IMR-90 (cell line): ENCODE results near the gene TNNI3K. TPM values are rescaled to one million over a fixed set of nuclear protein-coding genes. Genes with fewer than 3 reads are reported as not detected.
A peak's percentile ranks its signal among the peaks of the same experiment; 100 is the strongest.

Experiments used
- ATAC-seq: fragments of 200-7000 bp; cut with Tn5 transposase; 2 replicates; pipeline ENCODE4 v1.9.1; 2020; ENCODE audit warnings: low read depth, mild to moderate bottlenecking, moderate library complexity
- BruUV-seq: library from RNA; stranded (reverse); fragments of 400-500 nt; replicated peaks from 2 replicates; lab custom pipeline; 2021; lab: Mats Ljungman, UMichigan
- CTCF ChIA-PET: fragments of 300-600 bp; formaldehyde crosslinking; extraction: SDS; loops from one replicate; lab custom pipeline; 2021; ENCODE audit warnings: antibody characterized with exemption; lab: Yijun Ruan, JAX
- POLR2A ChIA-PET: fragments of 300-600 bp; sonication (Branson Sonifier 250); formaldehyde crosslinking; loops from one replicate; lab custom pipeline; 2022; ENCODE audit warnings: antibody characterized with exemption; ENCODE audit not compliant: unreplicated experiment; lab: Charles Lee
- DNase-seq: peaks from one replicate; pipeline ENCODE4 v3.0.0; 2013
- H2AFZ ChIP-seq: replicated peaks from 2 replicates; pipeline ENCODE3; 2013; ENCODE audit warnings: low read length, mild to moderate bottlenecking; ENCODE audit not compliant: poor library complexity
- H2AK5ac ChIP-seq: 2 replicates; pipeline ENCODE4 v1.6.1; 2013; ENCODE audit warnings: low read depth, low read length, inconsistent platforms
- H2AK9ac ChIP-seq: replicated peaks from 2 replicates; pipeline ENCODE3; 2013; ENCODE audit warnings: mild to moderate bottlenecking, low read depth, low read length, moderate library complexity; ENCODE audit not compliant: poor library complexity
- H2BK120ac ChIP-seq: 2 replicates; pipeline ENCODE4 v1.6.1; 2013; ENCODE audit warnings: low read depth, low read length, inconsistent platforms
- H2BK15ac ChIP-seq: 3 replicates; pipeline ENCODE4 v1.6.1; 2013; ENCODE audit warnings: low read depth, low read length, inconsistent platforms
- H2BK20ac ChIP-seq: 2 replicates; pipeline ENCODE4 v1.6.1; 2013; ENCODE audit warnings: low read depth, mild to moderate bottlenecking, inconsistent platforms, low read length, moderate library complexity
- H2BK5ac ChIP-seq: 2 replicates; pipeline ENCODE4 v1.6.1; 2013; ENCODE audit warnings: mild to moderate bottlenecking, low read depth, low read length, inconsistent platforms; ENCODE audit not compliant: poor library complexity, severe bottlenecking
- H3K14ac ChIP-seq: replicated peaks from 2 replicates; pipeline ENCODE4 v1.6.1; 2013; ENCODE audit warnings: low read depth, low read length, inconsistent platforms
- H3K18ac ChIP-seq: 2 replicates; pipeline ENCODE4 v1.6.1; 2013; ENCODE audit warnings: low read depth, low read length, control low read depth
- H3K23ac ChIP-seq: 2 replicates; pipeline ENCODE4 v1.6.1; 2013; ENCODE audit warnings: low read depth, low read length, inconsistent platforms
- H3K27ac ChIP-seq: 2 replicates; pipeline ENCODE4 v1.5.1; 2013; ENCODE audit warnings: mild to moderate bottlenecking, control low read depth, low read length; ENCODE audit not compliant: insufficient read depth
- H3K27me3 ChIP-seq: 2 replicates; pipeline ENCODE4 v1.6.1; 2013; ENCODE audit warnings: low read length; ENCODE audit not compliant: control insufficient read depth, insufficient read depth
- H3K36me3 ChIP-seq: 2 replicates; pipeline ENCODE4 v1.6.1; 2013; ENCODE audit warnings: low read length, mixed read lengths; ENCODE audit not compliant: control insufficient read depth, insufficient read depth
- H3K4ac ChIP-seq: 2 replicates; pipeline ENCODE4 v1.6.1; 2013; ENCODE audit warnings: low read depth, low read length, inconsistent platforms
- H3K4me1 ChIP-seq: 2 replicates; pipeline ENCODE4 v1.6.1; 2013; ENCODE audit warnings: low read length, mixed read lengths; ENCODE audit not compliant: control insufficient read depth, insufficient read depth
- H3K4me2 ChIP-seq: 2 replicates; pipeline ENCODE4 v1.6.1; 2013; ENCODE audit warnings: low read depth, mild to moderate bottlenecking, control low read depth, low read length, moderate library complexity
- H3K4me3 ChIP-seq: 2 replicates; pipeline ENCODE4 v1.5.1; 2013; ENCODE audit warnings: low read depth, mild to moderate bottlenecking, control low read depth, low read length, moderate library complexity; ENCODE audit not compliant: insufficient read depth
- H3K56ac ChIP-seq: 2 replicates; pipeline ENCODE4 v1.6.1; 2013; ENCODE audit warnings: low read length, inconsistent platforms; ENCODE audit not compliant: insufficient read depth; ENCODE audit errors: extremely low read depth
- H3K79me1 ChIP-seq, 2 experiments: 2 replicates each; pipeline ENCODE4 v1.6.1; 2013; ENCODE audit warnings: low read length in 2 of 2, inconsistent platforms in 1 of 2, low read depth in 1 of 2
- H3K9ac ChIP-seq: 2 replicates; pipeline ENCODE4 v1.6.1; 2013; ENCODE audit warnings: low read depth, low read length, control low read depth
- H3K9me1 ChIP-seq: 2 replicates; pipeline ENCODE4 v1.6.1; 2013; ENCODE audit warnings: low read length, inconsistent platforms; ENCODE audit not compliant: insufficient read depth
- H3K9me3 ChIP-seq: 2 replicates; pipeline ENCODE4 v1.6.1; 2013; ENCODE audit warnings: low read length; ENCODE audit not compliant: control insufficient read depth, insufficient read depth
- H4K20me1 ChIP-seq: 2 replicates; pipeline ENCODE4 v1.6.1; 2013; ENCODE audit warnings: low read length, inconsistent platforms; ENCODE audit not compliant: insufficient read depth
- H4K5ac ChIP-seq: 2 replicates; pipeline ENCODE4 v1.6.1; 2013; ENCODE audit warnings: mild to moderate bottlenecking, low read depth, low read length, control low read depth
- H4K8ac ChIP-seq, 2 experiments: 2 replicates each; pipeline ENCODE4 v1.6.1; 2013; ENCODE audit warnings: low read depth in 2 of 2, low read length in 2 of 2, control low read depth in 1 of 2, inconsistent platforms in 1 of 2
- H4K91ac ChIP-seq: 2 replicates; pipeline ENCODE4 v1.6.1; 2013; ENCODE audit warnings: low read depth, low read length, inconsistent platforms; ENCODE audit not compliant: insufficient read depth
- BHLHE40 ChIP-seq: fragments of 150-350 bp; IDR thresholded peaks from 2 replicates; pipeline ENCODE4 v1.6.1; 2016; ENCODE audit warnings: mild to moderate bottlenecking, low read depth, low read length
- CEBPB ChIP-seq: IDR thresholded peaks from 2 replicates; pipeline ENCODE4 v1.6.1; 2012; ENCODE audit warnings: low read depth, low read length, improper control_type of control experiment
- CHD1 ChIP-seq: IDR thresholded peaks from 2 replicates; pipeline ENCODE4 v1.6.1; 2012; ENCODE audit warnings: low read depth, low read length, improper control_type of control experiment
- CTCF ChIP-seq: conservative IDR thresholded peaks from 2 replicates; pipeline ENCODE4 v1.5.1; 2012; ENCODE audit warnings: mild to moderate bottlenecking, low read depth, low read length, improper control_type of control experiment
- ELK1 ChIP-seq: fragments of 150-350 bp; IDR thresholded peaks from 2 replicates; pipeline ENCODE4 v1.6.1; 2016; ENCODE audit warnings: low read depth, mild to moderate bottlenecking, low read length, moderate library complexity, borderline replicate concordance
- FOS ChIP-seq: fragments of 150-350 bp; IDR thresholded peaks from 2 replicates; pipeline ENCODE4 v1.6.1; 2016; ENCODE audit warnings: low read depth, low read length
- MAFK ChIP-seq: IDR thresholded peaks from 2 replicates; pipeline ENCODE4 v1.6.1; 2012; ENCODE audit warnings: low read depth, low read length, improper control_type of control experiment
- MXI1 ChIP-seq: IDR thresholded peaks from 2 replicates; pipeline ENCODE4 v1.6.1; 2012; ENCODE audit warnings: low read depth, mild to moderate bottlenecking, low read length, moderate library complexity, borderline replicate concordance
- NFE2L2 ChIP-seq: fragments of 150-350 bp; IDR thresholded peaks from 2 replicates; pipeline ENCODE4 v1.6.1; 2016; ENCODE audit warnings: low read depth, mild to moderate bottlenecking, low read length
- POLR2A ChIP-seq: IDR thresholded peaks from 2 replicates; pipeline ENCODE4 v1.6.1; 2012; ENCODE audit warnings: mild to moderate bottlenecking, low read depth, low read length
- RAD21 ChIP-seq: IDR thresholded peaks from 2 replicates; pipeline ENCODE4 v1.6.1; 2012; ENCODE audit warnings: low read length, improper control_type of control experiment
- RCOR1 ChIP-seq: IDR thresholded peaks from 2 replicates; pipeline ENCODE4 v1.6.1; 2012; ENCODE audit warnings: mild to moderate bottlenecking, low read length, improper control_type of control experiment; ENCODE audit not compliant: insufficient replicate concordance
- RFX5 ChIP-seq: IDR thresholded peaks from 2 replicates; pipeline ENCODE4 v1.8.0; 2012; ENCODE audit warnings: low read depth, mild to moderate bottlenecking, low read length, moderate library complexity
- SMC3 ChIP-seq: fragments of 150-350 bp; IDR thresholded peaks from 2 replicates; pipeline ENCODE4 v1.6.1; 2016; ENCODE audit warnings: low read depth, mild to moderate bottlenecking, antibody characterized with exemption, low read length, moderate library complexity
- USF2 ChIP-seq: fragments of 150-350 bp; IDR thresholded peaks from 2 replicates; pipeline ENCODE4 v1.6.1; 2017; ENCODE audit warnings: mild to moderate bottlenecking, antibody characterized with exemption, low read length, low read depth
- WGBS, 2 experiments: methylation state at CpG; one replicate each; pipeline versions ENCODE4 v1.1.5 to v1.1.7; 2013; ENCODE audit warnings: missing lambda C conversion rate in 2 of 2; ENCODE audit not compliant: insufficient read length in 1 of 2; ENCODE audit errors: extremely low coverage in 2 of 2; 5-methylcytosine and 5-hydroxymethylcytosine counted together
- dilution Hi-C: fragments of 300-500 bp; cut with HindIII; formaldehyde crosslinking; loops from one replicate; pipeline ENCODE4 v1.14.3; 2018; ENCODE audit warnings: low sequenced_read_pairs; ENCODE audit not compliant: unreplicated experiment
- in situ Hi-C: fragments of 300-500 bp; cut with MboI; formaldehyde crosslinking; loops from 3 replicates; pipeline ENCODE4 v1.14.3; 2019; ENCODE audit warnings: low sequenced_read_pairs, inconsistent platforms, mixed read lengths
- intact Hi-C: fragments of 100-400 bp; cut with micrococcal nuclease; formaldehyde crosslinking; loops from 2 replicates; pipeline ENCODE4 v1.10.0; 2022
- polyA plus RNA-seq, 3 experiments: library from polyadenylated mRNA; depleted of rRNA; stranded (reverse); fragments of >200 nt; gene quantifications; 2 replicates each; pipeline ENCODE4 v1.2.3, GENCODE V29; 2012; ENCODE audit warnings: low replicate concordance in 1 of 3
- total RNA-seq: library from RNA; depleted of rRNA; stranded (reverse); fragments of >200 nt; gene quantifications from 2 replicates; pipeline ENCODE4 v1.2.3, GENCODE V29; 2012

TNNI3K gene
- total and polyA plus RNA-seq, 2 of the 4 experiments (the other 2 are of a cell fraction) = 0.90 to 1.3 TPM

GRCh38 chr1:74363220-74363619 lies 128.0 kb downstream of the TNNI3K start:
- no peak overlapping the region for H3K9ac ChIP-seq
- H4K5ac ChIP-seq = no peak overlapping the region
- H2AK9ac ChIP-seq = no peak overlapping the region
- no peak overlapping the region for H2BK15ac ChIP-seq
- no peak overlapping the region for H2BK20ac ChIP-seq
- H3K27me3 ChIP-seq = no peaks in the 10 kb centered on the region
- H3K14ac ChIP-seq = no peak overlapping the region
- H3K9me1 ChIP-seq = no peaks in the 10 kb centered on the region
- ATAC-seq = no peak
- in situ Hi-C loops (no loop called here), dilution Hi-C loops (no loop called here), intact Hi-C loops (no loop called here)
- no peak overlapping the region for H3K18ac ChIP-seq
- no peak for DNase-seq
- H3K23ac ChIP-seq = no peak overlapping the region
- no peak overlapping the region for H3K56ac ChIP-seq
- H4K20me1 ChIP-seq = no peaks in the 10 kb centered on the region
- H3K27ac ChIP-seq = no peak overlapping the region
- WGBS, 2 experiments = no CpG with 5 or more reads among the region's 2 CpGs
- no peak overlapping the region for H4K91ac ChIP-seq
- no peak overlapping the region for H3K4me2 ChIP-seq
- H2AK5ac ChIP-seq = peak overlapping the region; percentile 18; the same call in 1 of the 2 replicates
- TF ChIP-seq CTCF = no peak
- no peak for TF ChIP-seq RAD21
- TF ChIP-seq RFX5 = no peak
- TF ChIP-seq MAFK = no peak
- no peak for TF ChIP-seq USF2
- TF ChIP-seq NFE2L2 = no peak
- no peak for TF ChIP-seq MXI1
- no peak for TF ChIP-seq BHLHE40
- no peak for TF ChIP-seq RCOR1
- no peak for TF ChIP-seq ELK1
- no peak for TF ChIP-seq FOS
- no peak for TF ChIP-seq SMC3
- TF ChIP-seq CHD1 = no peak
- no peak for TF ChIP-seq POLR2A
- TF ChIP-seq CEBPB = no peak
- H2AFZ ChIP-seq = peak overlapping the region; percentile 19
- BruUV-seq = no TSS peak
- H2BK120ac ChIP-seq = no peak overlapping the region
- no peaks in the 10 kb centered on the region for H3K4me1 ChIP-seq
- no peak overlapping the region for H4K8ac ChIP-seq
- ChIA-PET CTCF (no interaction called here), POLR2A (no interaction called here)
- H3K4ac ChIP-seq = no peak overlapping the region
- peaks cover 2% of the 10 kb centered on the region; the same call in 1 of the 2 replicates for H3K9me3 ChIP-seq
- no peak overlapping the region for H2BK5ac ChIP-seq
- H3K36me3 ChIP-seq = no peaks in the 10 kb centered on the region
- no peaks in the 10 kb centered on the region for H3K79me1 ChIP-seq
- H3K4me3 ChIP-seq = no peak overlapping the region
